Ecto neural progenitor cell (in vitro differentiated cells): ENCODE results near the gene TEX53.

ENCODE experiments used
- DNase-seq: peaks from one replicate; pipeline ENCODE4 v3.0.0-alpha.2; 2018; ENCODE audit warnings: low spot score

TEX53 gene

DNA sequence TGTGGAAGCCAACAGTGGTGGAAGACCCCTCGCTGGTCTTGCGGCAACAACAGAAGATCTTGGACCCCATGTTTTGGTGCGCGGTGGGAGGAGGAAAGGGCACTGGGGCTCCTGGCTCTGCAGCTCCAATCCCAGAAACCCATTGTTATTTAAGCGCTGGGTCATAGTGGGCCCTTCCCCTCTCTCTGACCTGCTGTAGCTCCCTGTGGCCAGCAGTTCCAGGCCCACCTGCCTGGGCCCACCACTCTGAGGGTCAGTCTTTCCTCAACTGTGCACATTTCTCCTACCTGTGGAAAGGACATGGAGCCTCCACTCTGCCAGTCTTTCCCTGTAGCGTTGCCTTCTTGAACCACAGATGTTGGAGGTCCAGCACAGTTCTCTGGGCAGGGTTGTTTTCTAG lies at the start of gene TEX53:
TSS of gene TEX53 (minus strand) at position 101 of the 400 bp plus-strand sequence. CDS start at position 70, 31 bp downstream.
- DNase-seq = no peak

GRCh38 chr9:114706711-114707110 lies 49.1 kb upstream of the TEX53 start:
- DNase-seq = no peak

- DNase-seq = no peak
These were observed 44.4 kb upstream of the TEX53 start for GRCh38 chr9:114701988-114702387.

- DNase-seq = no peak
These were observed 40.3 kb upstream of the TEX53 start for GRCh38 chr9:114697951-114698351.

DNA sequence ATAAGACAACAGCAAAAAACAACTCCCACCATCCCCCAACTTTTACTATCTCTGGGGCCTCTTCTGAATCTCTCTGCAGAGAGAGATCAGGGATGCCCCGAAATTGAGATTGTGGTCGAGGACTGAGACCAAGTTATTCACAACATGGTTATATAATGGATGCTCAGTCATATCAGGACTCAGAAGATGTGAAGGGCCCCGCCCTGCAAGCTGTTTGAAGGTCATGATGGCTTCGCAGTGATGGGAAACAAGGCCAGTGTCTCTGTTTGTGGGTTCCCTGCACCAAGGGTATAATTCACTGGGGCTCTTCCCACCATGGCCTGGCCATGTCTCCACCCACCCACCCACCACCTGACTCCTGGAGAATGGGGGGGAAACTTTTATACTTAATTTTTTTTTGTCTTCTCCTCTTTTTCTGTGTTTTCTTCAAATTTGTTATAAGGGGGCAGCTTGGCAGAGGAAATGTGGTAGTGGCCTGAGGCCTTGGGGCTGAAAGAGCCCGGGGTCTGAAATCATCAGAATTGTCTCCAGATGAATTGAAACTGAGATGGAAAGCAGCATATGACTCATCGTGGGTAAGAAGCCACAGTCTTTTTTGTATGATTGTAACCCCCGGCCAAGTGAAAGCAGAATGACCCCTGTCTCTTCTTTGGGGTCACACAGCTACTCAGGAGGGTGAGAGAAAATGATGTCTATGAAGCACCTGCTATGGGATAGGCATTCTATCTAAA lies 39.4 kb upstream of the TEX53 start:
- no peak for DNase-seq

- DNase-seq = no peak
These were observed 38.3 kb upstream of the TEX53 start for GRCh38 chr9:114695948-114696347.

- no peak for DNase-seq
These were observed 37.2 kb upstream of the TEX53 start for GRCh38 chr9:114694719-114695269.

- no peak for DNase-seq
These were observed 36.5 kb upstream of the TEX53 start for GRCh38 chr9:114694146-114694545.

- no peak for DNase-seq
These were observed 35.7 kb upstream of the TEX53 start for GRCh38 chr9:114693248-114693855.

DNA sequence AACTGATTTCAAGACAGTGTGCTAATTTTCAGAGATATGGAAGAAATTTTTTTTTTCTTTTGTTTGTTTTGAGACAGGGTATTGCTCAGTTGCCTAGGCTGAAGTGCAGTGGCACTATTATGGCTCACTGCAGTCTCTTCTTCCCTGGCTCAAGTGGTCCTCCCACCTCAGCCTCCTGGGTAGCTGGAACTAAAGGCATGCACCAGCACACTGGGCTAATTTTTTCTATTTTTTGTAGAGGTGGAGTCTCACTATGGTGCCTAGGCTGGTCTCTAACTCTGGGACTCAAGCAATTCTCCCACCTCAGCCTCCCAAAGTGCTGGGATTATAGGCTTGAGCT lies 34.3 kb upstream of the TEX53 start:
- no peak for DNase-seq

DNA sequence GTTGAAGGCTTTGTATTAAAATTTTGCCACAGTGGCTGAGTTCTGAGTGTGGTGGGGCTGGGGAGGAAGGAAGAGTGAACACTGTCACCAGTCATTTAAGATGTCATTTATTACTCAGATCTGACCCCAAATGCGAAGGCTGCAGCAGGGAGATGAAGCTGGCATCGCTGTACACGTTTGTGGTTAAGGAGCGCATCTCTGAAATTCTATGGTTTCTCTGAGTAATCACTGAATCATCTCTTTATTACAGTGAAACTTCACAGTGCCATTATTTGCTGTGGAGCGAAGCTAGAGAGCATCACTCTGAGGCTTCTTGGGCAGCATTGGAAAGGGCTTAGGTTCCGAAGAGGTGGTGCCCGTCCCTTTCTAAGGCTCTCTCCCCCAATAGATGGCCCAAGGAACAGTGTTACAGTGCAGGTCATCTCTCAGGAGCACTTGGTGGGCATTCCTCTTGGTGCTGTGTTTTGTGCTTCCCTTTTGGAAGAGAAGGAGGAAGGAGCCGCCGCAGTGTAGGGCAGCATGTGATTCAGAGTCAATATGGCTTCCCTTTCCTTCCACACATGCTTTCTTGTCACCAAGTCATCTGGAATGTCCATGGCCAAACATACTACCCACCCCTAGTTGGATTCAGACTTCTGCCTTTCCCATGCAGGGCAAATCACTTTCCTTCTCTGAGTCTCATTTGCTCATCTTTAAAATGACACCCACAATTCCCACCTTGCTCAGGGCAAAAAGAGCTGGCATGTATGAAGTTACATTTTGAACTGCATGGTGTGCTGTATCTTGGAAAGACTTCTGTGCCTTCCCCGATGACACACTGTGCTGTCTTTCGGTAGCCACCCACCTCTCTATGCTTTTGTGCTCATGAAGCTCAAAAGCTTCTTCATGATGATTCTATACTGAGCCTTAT lies 33.7 kb upstream of the TEX53 start:
- no peak for DNase-seq

DNA sequence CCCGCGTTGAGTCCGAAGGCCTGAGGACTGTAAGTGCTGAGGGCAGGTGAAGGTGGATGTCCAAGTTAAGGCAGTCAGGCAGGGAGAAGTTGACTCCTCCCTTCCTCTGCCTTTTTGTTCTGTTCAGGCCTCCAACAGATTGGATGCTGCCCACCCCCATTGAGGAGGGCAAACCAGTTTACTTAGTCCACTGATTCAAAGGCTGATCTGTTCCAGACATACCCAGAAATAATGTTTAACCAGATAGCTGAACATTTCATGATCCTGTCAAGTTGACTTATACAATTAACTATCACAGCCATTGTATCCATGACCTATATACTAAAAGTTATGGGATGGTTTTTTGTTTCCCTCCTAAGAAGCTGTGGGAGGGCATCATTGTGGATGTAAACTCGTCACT lies 32.7 kb upstream of the TEX53 start:
- no peak for DNase-seq

GRCh38 chr9:114689813-114690212 lies 32.2 kb upstream of the TEX53 start:
- DNase-seq = no peak

- no peak for DNase-seq
These were observed 31.5 kb upstream of the TEX53 start for GRCh38 chr9:114688909-114689610.

- DNase-seq = no peak
These were observed 30.8 kb upstream of the TEX53 start for GRCh38 chr9:114688379-114688778.

- no peak for DNase-seq
These were observed 29.4 kb upstream of the TEX53 start for GRCh38 chr9:114687034-114687433.

DNA sequence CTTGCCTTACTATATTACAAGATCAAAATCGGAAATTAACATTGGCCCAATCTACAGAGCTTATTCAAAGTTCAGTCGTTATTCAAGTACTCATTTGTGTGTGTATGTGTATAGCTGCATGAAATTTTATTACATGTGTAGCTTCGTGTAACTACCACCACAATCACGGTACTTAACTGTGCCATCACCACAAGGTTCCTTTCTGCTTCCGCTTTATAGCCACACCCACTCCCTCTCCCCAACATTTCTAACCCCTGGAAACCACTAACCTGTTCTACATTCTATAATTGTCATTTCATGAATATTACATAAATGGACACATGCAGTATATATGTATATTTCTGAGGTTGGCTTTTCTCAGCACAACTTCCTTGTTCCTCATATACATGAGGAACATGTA lies 28.3 kb upstream of the TEX53 start:
- no peak for DNase-seq

- DNase-seq = no peak
These were observed 26.4 kb upstream of the TEX53 start for GRCh38 chr9:114684036-114684435.

GRCh38 chr9:114682846-114683245 lies 25.2 kb upstream of the TEX53 start:
- DNase-seq = no peak

GRCh38 chr9:114681594-114682332 lies 24.2 kb upstream of the TEX53 start, which contains the start of gene TEX48:
Gene TEX48, minus strand, starts transcription at chr9:114682192. Its CDS starts 10,469 bp downstream, at chr9:114671723.
- DNase-seq = peak; percentile 67
